PFSK-1 (cell line): ENCODE results near the gene SYCP2.

Experiments
- FOXP2 ChIP-seq: optimal IDR thresholded peaks from 2 replicates; pipeline ENCODE3; 2011; ENCODE audit warnings: borderline replicate concordance, control low read depth, inconsistent platforms; ENCODE audit not compliant: insufficient read depth; ENCODE audit errors: extremely low read length, extremely low read depth
- POLR2AphosphoS5 ChIP-seq: IDR thresholded peaks from 2 replicates; pipeline ENCODE4 v1.6.1; 2012; ENCODE audit warnings: low read depth, mild to moderate bottlenecking, control low read depth, low read length, moderate library complexity
- SIN3A ChIP-seq: IDR thresholded peaks from 2 replicates; pipeline ENCODE4 v1.6.1; 2012; ENCODE audit warnings: mild to moderate bottlenecking, low read length, moderate library complexity, borderline replicate concordance; ENCODE audit not compliant: insufficient read depth
- TAF1 ChIP-seq: IDR thresholded peaks from 2 replicates; pipeline ENCODE4 v1.6.1; 2012; ENCODE audit warnings: low read length, control low read depth, borderline replicate concordance; ENCODE audit not compliant: insufficient read depth
- TF ChIP-seq, protein P1 (sequence below), 2 experiments: IDR thresholded peaks; 2 replicates each; pipeline versions ENCODE4 v1.6.1 to v1.8.0; 2011 to 2012; ENCODE audit warnings: low read depth in 2 of 2, low read length in 2 of 2, control low read depth in 1 of 2, inconsistent platforms in 1 of 2, mild to moderate bottlenecking in 1 of 2, moderate library complexity in 1 of 2; ENCODE audit not compliant: insufficient read depth in 1 of 2

SYCP2 gene

DNA sequence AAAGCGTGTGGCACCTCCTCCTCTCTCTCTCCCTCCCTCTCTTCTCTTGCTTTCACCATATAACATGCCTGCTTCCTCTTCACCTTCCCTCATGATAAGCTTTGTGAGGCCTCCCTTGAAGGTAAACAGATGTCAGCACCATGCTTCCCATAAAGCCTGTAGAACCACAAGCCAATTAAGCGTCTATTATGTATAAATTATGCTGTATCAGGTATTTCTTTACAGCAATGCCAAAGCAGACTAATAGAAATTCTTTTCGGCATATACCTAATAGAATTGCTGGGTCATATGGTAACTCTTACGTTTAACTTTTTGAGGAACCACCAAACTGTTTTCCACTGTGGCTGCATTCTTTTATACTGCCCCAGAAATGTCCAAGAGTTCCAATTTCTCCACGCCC, 75.0 kb downstream of the SYCP2 start:
- TF ChIP-seq, protein P1, sequence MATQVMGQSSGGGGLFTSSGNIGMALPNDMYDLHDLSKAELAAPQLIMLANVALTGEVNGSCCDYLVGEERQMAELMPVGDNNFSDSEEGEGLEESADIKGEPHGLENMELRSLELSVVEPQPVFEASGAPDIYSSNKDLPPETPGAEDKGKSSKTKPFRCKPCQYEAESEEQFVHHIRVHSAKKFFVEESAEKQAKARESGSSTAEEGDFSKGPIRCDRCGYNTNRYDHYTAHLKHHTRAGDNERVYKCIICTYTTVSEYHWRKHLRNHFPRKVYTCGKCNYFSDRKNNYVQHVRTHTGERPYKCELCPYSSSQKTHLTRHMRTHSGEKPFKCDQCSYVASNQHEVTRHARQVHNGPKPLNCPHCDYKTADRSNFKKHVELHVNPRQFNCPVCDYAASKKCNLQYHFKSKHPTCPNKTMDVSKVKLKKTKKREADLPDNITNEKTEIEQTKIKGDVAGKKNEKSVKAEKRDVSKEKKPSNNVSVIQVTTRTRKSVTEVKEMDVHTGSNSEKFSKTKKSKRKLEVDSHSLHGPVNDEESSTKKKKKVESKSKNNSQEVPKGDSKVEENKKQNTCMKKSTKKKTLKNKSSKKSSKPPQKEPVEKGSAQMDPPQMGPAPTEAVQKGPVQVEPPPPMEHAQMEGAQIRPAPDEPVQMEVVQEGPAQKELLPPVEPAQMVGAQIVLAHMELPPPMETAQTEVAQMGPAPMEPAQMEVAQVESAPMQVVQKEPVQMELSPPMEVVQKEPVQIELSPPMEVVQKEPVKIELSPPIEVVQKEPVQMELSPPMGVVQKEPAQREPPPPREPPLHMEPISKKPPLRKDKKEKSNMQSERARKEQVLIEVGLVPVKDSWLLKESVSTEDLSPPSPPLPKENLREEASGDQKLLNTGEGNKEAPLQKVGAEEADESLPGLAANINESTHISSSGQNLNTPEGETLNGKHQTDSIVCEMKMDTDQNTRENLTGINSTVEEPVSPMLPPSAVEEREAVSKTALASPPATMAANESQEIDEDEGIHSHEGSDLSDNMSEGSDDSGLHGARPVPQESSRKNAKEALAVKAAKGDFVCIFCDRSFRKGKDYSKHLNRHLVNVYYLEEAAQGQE (IDR thresholded peaks at IDR 0.05; ENCODE audit: insufficient read depth in 1 of 2, low read depth in 2 of 2, low read length in 2 of 2): no peak
- TF ChIP-seq TAF1 (no peak), SIN3A (no peak), POLR2AphosphoS5 (no peak), FOXP2 (no peak)

DNA sequence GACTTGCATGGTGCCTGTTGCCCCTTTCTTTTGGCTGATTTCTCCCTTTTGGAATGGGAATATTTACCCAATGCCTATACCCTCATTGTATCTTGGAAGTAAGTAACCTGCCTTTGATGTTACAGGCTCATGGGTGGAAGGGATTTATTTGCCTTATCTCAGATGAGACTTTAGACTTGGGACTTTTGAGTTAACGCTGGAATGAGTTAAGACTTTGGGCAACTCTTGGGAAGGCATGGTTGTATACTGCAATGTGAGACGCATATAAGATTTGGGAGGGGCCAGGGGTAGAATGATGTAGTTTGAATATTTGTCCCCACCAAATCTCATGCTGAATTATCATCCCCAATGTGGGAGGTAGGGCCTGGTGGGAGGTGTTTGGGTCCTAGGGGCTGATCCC, 75.5 kb downstream of the SYCP2 start:
- no peak for TF ChIP-seq TAF1
- no peak for TF ChIP-seq POLR2AphosphoS5
- TF ChIP-seq, protein P1 (IDR thresholded peaks at IDR 0.05; ENCODE audit: insufficient read depth in 1 of 2, low read depth in 2 of 2, low read length in 2 of 2): no peak
- no peak for TF ChIP-seq FOXP2
- TF ChIP-seq SIN3A: no peak

DNA sequence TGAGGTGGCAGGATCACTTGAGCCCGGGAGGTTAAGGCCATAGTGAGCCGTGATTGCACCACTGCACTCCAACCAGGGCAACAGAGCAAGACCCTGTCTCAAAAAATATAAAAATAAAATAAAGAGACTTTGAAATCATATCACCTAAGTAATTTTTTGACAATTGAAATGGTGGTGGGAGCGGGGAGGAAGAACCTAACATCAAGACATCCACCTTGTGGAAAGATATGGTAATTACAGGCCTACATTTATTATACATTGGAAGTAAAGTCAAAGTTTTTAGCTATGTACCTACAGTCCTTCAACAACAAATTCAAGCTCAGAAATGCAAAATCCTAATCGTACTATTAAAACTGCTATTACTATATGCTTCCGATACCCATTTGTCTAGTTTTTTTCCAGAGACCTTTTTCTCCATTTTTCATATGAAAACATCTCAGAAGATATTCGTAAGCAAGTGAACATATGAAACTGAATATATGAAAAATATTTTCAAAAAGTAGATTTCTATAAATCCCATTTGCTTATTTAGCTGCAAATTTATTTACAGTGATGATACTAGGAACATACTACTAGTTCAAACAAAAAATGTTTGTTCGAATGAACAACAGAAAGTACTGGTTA, 83.3 kb downstream of the SYCP2 start:
- TF ChIP-seq, protein P1 (IDR thresholded peaks at IDR 0.05; ENCODE audit: insufficient read depth in 1 of 2, low read depth in 2 of 2, low read length in 2 of 2): no peak
- TF ChIP-seq SIN3A (no peak), FOXP2 (no peak), TAF1 (no peak), POLR2AphosphoS5 (no peak)

DNA sequence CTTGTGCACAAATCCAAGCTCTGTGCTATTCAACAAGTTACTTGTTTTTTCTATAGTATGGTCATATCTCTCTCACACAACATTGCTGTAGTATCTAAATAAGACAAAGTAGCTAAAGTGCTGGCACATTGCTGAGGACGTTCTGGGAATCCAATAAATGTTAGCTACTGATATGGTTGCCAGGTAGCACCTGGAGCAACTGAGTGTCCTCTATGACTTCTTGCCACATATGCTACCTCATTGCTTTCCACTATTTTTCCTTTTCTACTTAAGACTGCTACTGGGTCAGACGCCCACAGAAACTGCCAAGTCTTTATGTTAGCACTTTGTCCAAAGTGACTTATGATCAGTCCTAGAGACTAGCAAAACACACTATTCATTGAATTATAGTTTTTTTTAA, 85.3 kb downstream of the SYCP2 start:
- TF ChIP-seq TAF1 (no peak), POLR2AphosphoS5 (no peak), SIN3A (no peak), FOXP2 (no peak)
- TF ChIP-seq, protein P1 (IDR thresholded peaks at IDR 0.05; ENCODE audit: insufficient read depth in 1 of 2, low read depth in 2 of 2, low read length in 2 of 2): no peak
